Measurements from ENCODE around the gene PTPRA. TPM values are rescaled to one million over a fixed set of nuclear protein-coding genes. Genes with fewer than 3 reads are reported as not detected.

PTPRA gene
- total and polyA plus RNA-seq, 2 donors (not counting 3 experiments of a cell fraction or from before 2014, with no cell fraction given) = 43.2 to 53.4 TPM

DNA sequence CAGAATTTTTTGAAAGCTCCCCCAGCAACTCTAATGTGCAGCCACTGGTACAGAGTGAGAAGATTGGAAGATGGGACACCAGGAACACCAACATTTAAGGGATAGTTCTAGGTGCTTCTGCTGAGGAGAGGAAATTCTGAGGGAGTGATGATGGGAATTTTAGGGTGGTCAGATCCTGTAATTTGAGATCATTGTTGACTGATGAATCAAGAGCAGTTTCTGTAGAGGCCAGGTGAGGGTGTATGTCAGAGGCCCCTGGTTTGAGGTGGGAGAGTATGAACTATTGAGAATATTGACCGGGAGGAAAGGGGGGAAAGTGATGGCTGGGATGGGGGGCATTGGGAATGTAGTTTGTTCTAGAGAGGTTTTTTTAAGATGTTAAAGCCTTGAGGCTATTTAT is 47.2 kb downstream of the PTPRA start:
- intact Hi-C loops (cut with micrococcal nuclease) (no loop called here), dilution Hi-C loops (cut with MboI; ENCODE audit: extremely low pct_ligation_motif_present, low sequenced_read_pairs) (no loop called here)
- H4K20me1 ChIP-seq (replicated peaks; ENCODE audit: control insufficient read depth, extremely low read depth, insufficient read depth, low read length) = peaks cover 6% of the 10 kb centered on the region
- peaks cover 0 to 4% of the 10 kb centered on the region in 2 experiments for H3K36me3 ChIP-seq (ENCODE audit: control insufficient read depth in 2 of 2, extremely low read depth in 1 of 2, insufficient read depth in 2 of 2, low read length in 2 of 2)
- no peak overlapping the region for H3K9ac ChIP-seq (replicated peaks; ENCODE audit: extremely low read depth, insufficient read depth, low read length)
- CTCF ChIA-PET = no interaction called here
- H3K79me2 ChIP-seq (ENCODE audit: control insufficient read depth, insufficient read depth, low read length) = peaks cover 24% of the 10 kb centered on the region
- BruUV-seq (replicated peaks) = no TSS peak
- no peak for TF ChIP-seq FOS (IDR thresholded peaks at IDR 0.05; ENCODE audit: borderline replicate concordance, insufficient read depth, low read length)
- TF ChIP-seq, protein P1, sequence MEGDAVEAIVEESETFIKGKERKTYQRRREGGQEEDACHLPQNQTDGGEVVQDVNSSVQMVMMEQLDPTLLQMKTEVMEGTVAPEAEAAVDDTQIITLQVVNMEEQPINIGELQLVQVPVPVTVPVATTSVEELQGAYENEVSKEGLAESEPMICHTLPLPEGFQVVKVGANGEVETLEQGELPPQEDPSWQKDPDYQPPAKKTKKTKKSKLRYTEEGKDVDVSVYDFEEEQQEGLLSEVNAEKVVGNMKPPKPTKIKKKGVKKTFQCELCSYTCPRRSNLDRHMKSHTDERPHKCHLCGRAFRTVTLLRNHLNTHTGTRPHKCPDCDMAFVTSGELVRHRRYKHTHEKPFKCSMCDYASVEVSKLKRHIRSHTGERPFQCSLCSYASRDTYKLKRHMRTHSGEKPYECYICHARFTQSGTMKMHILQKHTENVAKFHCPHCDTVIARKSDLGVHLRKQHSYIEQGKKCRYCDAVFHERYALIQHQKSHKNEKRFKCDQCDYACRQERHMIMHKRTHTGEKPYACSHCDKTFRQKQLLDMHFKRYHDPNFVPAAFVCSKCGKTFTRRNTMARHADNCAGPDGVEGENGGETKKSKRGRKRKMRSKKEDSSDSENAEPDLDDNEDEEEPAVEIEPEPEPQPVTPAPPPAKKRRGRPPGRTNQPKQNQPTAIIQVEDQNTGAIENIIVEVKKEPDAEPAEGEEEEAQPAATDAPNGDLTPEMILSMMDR (IDR thresholded peaks at IDR 0.05; ENCODE audit: extremely low read depth in 1 of 2, insufficient read depth in 1 of 2, low read depth in 1 of 2, low read length in 2 of 2) = no peak
- TF ChIP-seq EZH2 (IDR thresholded peaks at IDR 0.05; ENCODE audit: borderline replicate concordance, low read depth, low read length, severe bottlenecking) = no peak
- TF ChIP-seq GATA2 (IDR thresholded peaks at IDR 0.05; ENCODE audit: insufficient read depth, insufficient read length, low read depth, low read length) = no peak
- TF ChIP-seq POLR2AphosphoS5 (IDR thresholded peaks at IDR 0.05; ENCODE audit: insufficient read depth, low read depth, low read length) = no peak
- TF ChIP-seq MYC (IDR thresholded peaks at IDR 0.05; ENCODE audit: low read depth, low read length) = no peak
- TF ChIP-seq, protein P2, sequence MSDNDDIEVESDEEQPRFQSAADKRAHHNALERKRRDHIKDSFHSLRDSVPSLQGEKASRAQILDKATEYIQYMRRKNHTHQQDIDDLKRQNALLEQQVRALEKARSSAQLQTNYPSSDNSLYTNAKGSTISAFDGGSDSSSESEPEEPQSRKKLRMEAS (IDR thresholded peaks at IDR 0.05; ENCODE audit: insufficient read depth, insufficient read length) = no peak
- no peak for TF ChIP-seq POLR2A (IDR thresholded peaks at IDR 0.05; ENCODE audit: low read depth, low read length)
- DNase-seq (ENCODE audit: low read depth, low spot score) = no peak
- H3K27me3 ChIP-seq (ENCODE audit: control insufficient read depth in 2 of 2, insufficient read depth in 2 of 2, low read length in 2 of 2) = no peaks in the 10 kb centered on the region
- no peaks in the 10 kb centered on the region for H3K9me1 ChIP-seq (replicated peaks; ENCODE audit: control insufficient read depth, extremely low read depth, insufficient read depth, low read length)
- peaks cover 6% of the 10 kb centered on the region for H3K4me1 ChIP-seq (ENCODE audit: control insufficient read depth, extremely low read depth, insufficient read depth, low read length)
- no peak overlapping the region for H3K4me2 ChIP-seq (ENCODE audit: insufficient read depth, low read length)
- H3K9me3 ChIP-seq (replicated peaks; ENCODE audit: control insufficient read depth, insufficient read depth, low read length) = no peaks in the 10 kb centered on the region
- H3K4me3 ChIP-seq (replicated peaks in 1 of 3; ENCODE audit: insufficient read depth in 1 of 3, low read depth in 1 of 3, low read length in 3 of 3) = no peak overlapping the region
- POLR2A ChIA-PET = no interaction called here
- no peak for FAIRE-seq
- no peak overlapping the region for H3K27ac ChIP-seq (ENCODE audit: insufficient read depth, low read depth, low read length)
- no peak overlapping the region for H2AFZ ChIP-seq (ENCODE audit: low read depth, low read length)

All from endothelial cell of umbilical vein (primary cell).